Effector CD4-positive, alpha-beta T cell (primary cell): ENCODE results near the gene ZNF273.
"Not testable (repeated sequence)": the region's sequence is repeated elsewhere in the genome, so short reads cannot be mapped to it uniquely, and the experiment has no call there.

ENCODE experiments used
- DNase-seq: peaks from one replicate; pipeline ENCODE4 v3.0.0-alpha.2; 2020

The ZNF273 gene

DNA sequence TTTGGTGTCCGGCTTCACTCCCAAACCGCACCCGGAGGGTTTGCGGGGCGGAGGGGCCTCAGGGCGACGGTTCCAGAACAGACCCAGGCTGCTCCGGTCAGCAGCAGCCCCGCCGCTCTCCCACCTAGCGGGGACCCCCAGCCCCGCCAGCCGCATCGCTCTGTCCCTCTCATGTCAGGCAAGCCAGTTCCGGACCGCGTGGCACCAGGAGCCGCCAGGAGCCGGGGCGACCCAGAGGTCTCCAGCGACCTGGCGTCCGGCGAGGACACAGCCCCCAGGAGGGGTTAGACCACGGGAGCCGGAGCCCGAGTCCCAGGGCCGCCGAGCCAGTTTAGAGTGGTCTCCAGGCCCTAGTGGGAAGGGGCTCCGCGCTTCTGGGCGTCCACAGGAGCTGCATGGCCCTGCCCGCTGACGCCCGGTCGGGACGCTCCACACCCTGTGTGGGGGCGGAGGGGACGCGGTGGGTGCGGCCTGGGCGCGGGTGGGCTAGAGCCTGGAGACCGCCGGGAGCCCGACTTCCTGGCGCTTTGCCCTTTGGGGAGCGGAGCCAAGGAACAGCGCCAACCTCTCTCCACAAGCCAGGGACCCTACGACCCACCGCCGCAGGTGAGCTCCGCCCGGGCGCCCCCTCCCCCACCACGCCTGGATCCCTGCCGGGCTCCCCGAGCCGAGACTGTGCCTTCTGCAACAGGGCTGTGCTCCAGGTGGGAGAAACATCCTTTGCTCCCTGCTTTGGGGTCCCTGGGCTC is 44.4 kb downstream of the ZNF273 start:
- DNase-seq: no peak

DNA sequence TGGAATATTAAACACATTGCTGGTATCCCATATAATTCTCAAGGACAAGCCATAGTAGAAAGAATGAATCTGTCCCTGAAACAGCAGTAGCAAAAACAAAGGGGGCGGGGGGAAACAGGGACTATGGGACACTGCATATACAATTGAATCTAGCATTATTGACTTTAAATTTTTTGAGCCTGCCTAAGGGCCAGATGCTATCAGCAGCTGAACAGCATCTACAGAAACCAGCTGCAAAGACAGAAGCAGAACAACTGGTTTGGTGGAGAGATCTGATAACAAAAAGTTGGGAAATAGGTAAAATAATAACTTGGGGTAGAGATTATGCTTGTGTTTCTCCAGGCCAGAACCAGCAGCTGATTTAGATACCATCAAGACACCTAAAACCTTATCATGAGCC is 45.7 kb downstream of the ZNF273 start:
- DNase-seq: not testable (repeated sequence)

DNA sequence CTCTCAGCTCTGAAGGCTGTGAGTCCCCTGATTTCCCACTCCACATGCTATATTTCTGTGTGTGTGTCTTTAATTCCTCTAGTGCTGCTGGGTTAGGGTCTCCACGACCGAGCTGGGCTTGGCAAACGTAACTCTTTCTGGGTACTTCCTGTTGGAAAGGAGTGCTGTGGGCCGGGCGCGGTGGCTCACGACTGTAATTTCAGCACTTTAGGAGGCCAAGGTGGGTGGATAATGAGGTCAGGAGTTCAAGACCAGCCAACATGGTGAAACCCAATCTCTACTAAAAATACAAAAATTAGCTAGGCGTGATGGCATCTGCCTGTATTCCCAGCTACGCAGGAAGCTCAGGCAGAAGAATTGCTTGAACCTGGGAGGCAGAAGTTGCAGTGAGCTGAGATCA is 47.6 kb downstream of the ZNF273 start:
- not testable (repeated sequence) for DNase-seq

DNA sequence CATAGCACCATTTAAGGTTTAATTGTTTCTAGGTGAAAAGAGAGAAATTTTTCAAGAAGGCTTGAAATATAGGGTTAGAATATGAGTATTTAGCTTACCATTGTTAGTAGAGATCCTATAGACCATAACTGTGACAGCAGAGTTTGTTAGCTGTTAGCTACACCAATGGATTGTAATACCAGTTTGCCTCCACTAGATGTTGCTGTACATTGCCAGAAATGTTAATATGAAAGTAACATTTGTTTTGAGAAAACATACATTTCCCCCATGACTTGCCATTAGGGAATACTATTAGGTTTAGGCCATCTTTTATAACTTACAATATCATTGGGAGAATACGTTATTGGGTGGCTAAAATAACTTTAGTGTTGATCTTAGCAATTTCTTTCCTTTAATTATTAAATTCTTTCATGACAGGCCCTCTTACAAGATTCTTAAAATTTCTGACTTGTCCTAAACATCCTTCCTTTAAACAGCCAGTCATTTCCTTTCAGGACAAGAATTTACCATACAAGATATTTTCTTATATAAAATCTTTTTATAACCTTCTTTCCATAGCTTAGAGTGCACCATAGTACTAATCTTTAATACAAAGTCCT is 48.3 kb downstream of the ZNF273 start:
- no peak for DNase-seq

DNA sequence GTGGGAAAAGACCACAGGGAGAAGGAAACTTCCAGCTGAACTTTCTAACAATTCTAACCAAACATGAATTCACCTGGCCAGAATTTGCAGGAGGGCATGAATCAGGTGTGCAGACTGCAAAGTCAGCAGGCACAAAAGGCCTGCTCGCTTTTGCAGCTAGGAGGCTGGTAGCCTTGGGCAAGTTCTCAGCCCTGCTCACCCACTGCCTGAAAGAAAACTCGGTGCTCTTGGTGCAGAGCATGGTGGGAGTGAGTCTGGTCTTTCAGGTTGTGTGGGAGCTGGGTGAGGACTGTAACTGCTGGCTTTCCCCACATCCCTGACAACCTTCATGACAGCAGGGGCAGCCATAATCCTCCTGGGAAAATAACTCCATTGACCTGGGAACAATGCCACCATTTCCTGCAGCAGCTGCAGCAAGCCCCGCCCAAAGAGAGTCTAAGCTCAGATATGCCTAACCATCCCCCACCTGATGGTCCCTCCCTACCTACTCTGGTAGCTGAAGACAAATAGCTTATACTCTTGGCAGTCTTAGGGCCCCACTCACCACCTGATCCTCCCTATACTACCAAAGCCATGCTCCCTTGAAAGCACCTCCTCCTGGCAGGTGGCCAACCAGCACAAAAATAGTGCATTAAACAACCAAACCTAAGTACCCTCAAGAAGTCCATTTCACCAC is 56.1 kb downstream of the ZNF273 start:
- DNase-seq: no peak

DNA sequence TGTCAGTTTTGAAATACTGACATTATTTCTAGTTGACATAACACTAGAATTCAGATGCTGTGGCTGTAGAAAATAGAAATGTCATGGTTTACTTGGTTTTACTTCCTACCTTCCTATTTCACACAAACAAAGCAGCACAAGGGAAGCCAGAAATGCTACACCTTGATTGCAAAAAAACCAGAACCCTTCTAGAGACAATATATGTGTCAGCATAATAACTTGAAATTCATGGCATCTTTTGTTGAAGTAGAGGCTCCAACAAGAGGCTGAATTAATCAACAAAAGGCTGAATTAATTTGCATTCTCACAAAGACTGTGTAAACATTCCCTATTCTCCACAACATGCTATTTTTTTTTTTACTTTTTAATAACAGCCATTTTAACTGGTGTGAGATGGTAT is 62.5 kb downstream of the ZNF273 start:
- DNase-seq: no peak

DNA sequence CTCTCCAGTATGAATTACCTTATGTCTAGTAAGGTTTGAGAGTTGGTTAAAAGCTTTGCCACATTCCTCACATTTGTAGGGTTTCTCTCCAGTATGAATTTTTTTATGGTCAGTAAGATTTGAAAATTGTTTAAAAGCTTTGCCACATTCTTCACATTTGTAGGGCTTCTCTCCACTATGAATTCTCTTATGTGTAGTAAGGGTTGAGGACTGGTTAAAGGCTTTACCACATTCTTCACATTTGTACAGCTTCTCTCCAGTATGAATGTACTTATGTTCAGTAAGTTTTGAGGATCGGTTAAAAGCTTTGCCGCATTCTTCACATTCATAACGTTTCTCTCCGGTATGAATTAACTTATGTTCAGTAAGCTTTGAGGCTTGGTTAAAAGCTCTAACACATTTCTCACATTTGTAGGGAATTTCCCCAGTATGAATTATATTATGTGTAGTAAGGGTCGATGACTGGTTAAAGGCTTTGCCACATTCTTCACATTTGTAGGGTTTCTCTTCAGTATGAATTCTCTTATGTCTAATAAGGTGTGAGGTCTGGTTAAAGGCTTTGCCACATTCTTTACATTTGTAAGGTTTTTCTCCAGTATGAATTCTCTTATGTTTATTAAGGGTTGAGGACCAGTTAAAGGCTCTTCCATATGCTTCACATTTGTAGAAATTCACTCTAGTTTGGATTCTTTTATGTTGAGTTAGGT is 75.6 kb downstream of the ZNF273 start:
- DNase-seq: no peak
